GM12874 (cell line): ENCODE data around the gene MGAM2.

ENCODE experiments used
- CTCF ChIP-seq: IDR thresholded peaks from 2 replicates; pipeline ENCODE4 v1.5.1; 2011; ENCODE audit warnings: low read depth, mild to moderate bottlenecking, control low read depth, low read length, moderate library complexity; ENCODE audit not compliant: insufficient read depth

Gene MGAM2

GRCh38 chr7:142108728-142109505, 2.6 kb upstream of the MGAM2 start:
- TF ChIP-seq CTCF: no peak

- no peak for TF ChIP-seq CTCF
These were observed 1.4 kb upstream of the MGAM2 start for GRCh38 chr7:142110098-142110497.

GRCh38 chr7:142110638-142111037, 880 bp upstream of the MGAM2 start:
- no peak for TF ChIP-seq CTCF

GRCh38 chr7:142112086-142112485, 568 bp downstream of the MGAM2 start:
- no peak for TF ChIP-seq CTCF

DNA sequence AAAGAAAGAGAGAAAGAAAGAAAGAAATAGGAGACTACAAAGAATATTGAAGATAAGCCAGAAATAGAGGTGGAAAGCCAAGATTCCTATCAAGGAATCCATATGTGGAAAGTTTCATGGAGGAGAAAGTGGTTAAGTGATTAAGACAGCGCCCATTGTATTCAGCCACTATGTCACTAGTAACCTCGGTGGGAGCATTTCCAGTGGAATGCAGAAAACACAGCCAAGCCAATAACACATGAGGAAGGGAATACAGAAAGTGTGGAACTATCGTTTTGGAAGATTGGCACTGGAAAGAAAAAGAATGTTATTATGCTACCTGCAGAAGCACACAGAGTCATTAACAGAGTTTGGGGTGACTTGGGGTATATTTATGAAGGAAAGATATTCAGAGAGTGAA, 2.7 kb downstream of the MGAM2 start:
- no peak for TF ChIP-seq CTCF

GRCh38 chr7:142120524-142120923, 9.0 kb downstream of the MGAM2 start:
- TF ChIP-seq CTCF: no peak

- no peak for TF ChIP-seq CTCF
These were observed 11.7 kb downstream of the MGAM2 start for GRCh38 chr7:142123184-142123583.
